Keratinocyte (primary cell): Measurements from ENCODE around the gene ZC3H6. TPM values are rescaled to one million over a fixed set of nuclear protein-coding genes. Genes with fewer than 3 reads are reported as not detected.

Source experiments
- DNase-seq: peaks from one replicate; pipeline ENCODE4 v3.0.0-alpha.2; 2011; ENCODE audit warnings: low read depth, missing footprints, low spot score
- FAIRE-seq: peaks from 2 replicates; lab custom pipeline; 2011; peaks lifted over from hg19 to GRCh38; lab: Jason Lieb, UNC
- H2AFZ ChIP-seq: 2 replicates; pipeline ENCODE4 v1.6.0; 2012; ENCODE audit warnings: low read length, control low read depth, inconsistent platforms; ENCODE audit not compliant: control insufficient read depth
- H3K27ac ChIP-seq: 2 replicates; pipeline ENCODE4 v1.5.1; 2011; ENCODE audit warnings: low read length; ENCODE audit not compliant: control insufficient read depth, insufficient read depth
- H3K27me3 ChIP-seq: 3 replicates; pipeline ENCODE4 v1.6.0; 2011; ENCODE audit warnings: low read length; ENCODE audit not compliant: control insufficient read depth, insufficient read depth; ENCODE audit errors: extremely low read depth
- H3K36me3 ChIP-seq, 2 experiments: 2 replicates in 1 of 2; 3 replicates in 1 of 2; pipeline ENCODE4 v1.5.1; 2011; ENCODE audit warnings: low read length in 2 of 2, mild to moderate bottlenecking in 1 of 2; ENCODE audit not compliant: control insufficient read depth in 2 of 2, insufficient read depth in 2 of 2; ENCODE audit errors: extremely low read depth in 1 of 2
- H3K4me1 ChIP-seq: 3 replicates; pipeline ENCODE4 v1.5.1; 2011; ENCODE audit warnings: low read length; ENCODE audit not compliant: control insufficient read depth, insufficient read depth; ENCODE audit errors: extremely low read depth
- H3K4me2 ChIP-seq: 3 replicates; pipeline ENCODE4 v1.6.0; 2011; ENCODE audit warnings: low read depth, low read length; ENCODE audit not compliant: control insufficient read depth, insufficient read depth; ENCODE audit errors: extremely low read depth
- H3K4me3 ChIP-seq, 3 experiments: fragments of 200-600 bp in 1 of 3; sonication (generic) in 1 of 3; 2 replicates in 2 of 3; 3 replicates in 1 of 3; pipeline ENCODE4 v1.5.1; 2011 to 2016; ENCODE audit warnings: low read length in 3 of 3, mild to moderate bottlenecking in 3 of 3, control low read depth in 2 of 3, inconsistent platforms in 1 of 3, low read depth in 1 of 3, mixed read lengths in 1 of 3, mixed run types in 1 of 3, moderate library complexity in 1 of 3; ENCODE audit not compliant: control insufficient read depth in 2 of 3, insufficient read depth in 2 of 3; ENCODE audit errors: extremely low read depth in 1 of 3
- H3K79me2 ChIP-seq: 2 replicates; pipeline ENCODE4 v1.6.0; 2012; ENCODE audit warnings: low read length; ENCODE audit not compliant: control insufficient read depth, insufficient read depth
- H3K9ac ChIP-seq: 3 replicates; pipeline ENCODE4 v1.6.0; 2011; ENCODE audit warnings: low read length; ENCODE audit not compliant: control insufficient read depth, insufficient read depth; ENCODE audit errors: extremely low read depth
- H3K9me1 ChIP-seq: 3 replicates; pipeline ENCODE4 v1.6.0; 2011; ENCODE audit warnings: low read length; ENCODE audit not compliant: control insufficient read depth, insufficient read depth; ENCODE audit errors: extremely low read depth
- H3K9me3 ChIP-seq: 2 replicates; pipeline ENCODE4 v1.5.1; 2012; ENCODE audit warnings: low read depth, low read length; ENCODE audit not compliant: control insufficient read depth
- H4K20me1 ChIP-seq: 3 replicates; pipeline ENCODE4 v1.6.0; 2011; ENCODE audit warnings: low read length; ENCODE audit not compliant: control insufficient read depth, insufficient read depth; ENCODE audit errors: extremely low read depth
- EZH2 ChIP-seq: IDR thresholded peaks from one replicate; pipeline ENCODE4 v1.6.1; 2012; ENCODE audit warnings: inconsistent platforms, mild to moderate bottlenecking, low read length, moderate library complexity
- dilution Hi-C: fragments of 300-500 bp; cut with MboI; formaldehyde crosslinking; loops from one replicate; pipeline ENCODE4 v1.7.0; 2020; ENCODE audit warnings: low sequenced_read_pairs; ENCODE audit not compliant: extremely low pct_ligation_motif_present
- polyA plus RNA-seq, 5 experiments: library from polyadenylated mRNA; depleted of rRNA in 3 of 5; stranded (reverse) in 3 of 5; stranded (forward) in 1 of 5; unstranded in 1 of 5; fragments of >200 nt; gene quantifications; 1 replicate in 1 of 5; 2 replicates in 3 of 5; 3 replicates in 1 of 5; pipeline versions ENCODE4 v1.2.1 to v1.2.3, GENCODE V29; 2011 to 2012; ENCODE audit warnings: missing spikeins in 2 of 5, low read depth in 1 of 5, low replicate concordance in 1 of 5
- TF ChIP-seq, protein P1 (sequence below), 3 experiments: IDR thresholded peaks in 1 of 3; conservative IDR thresholded peaks in 1 of 3; optimal IDR thresholded peaks in 1 of 3; 2 replicates in 2 of 3; 3 replicates in 1 of 3; pipeline versions ENCODE3 to v1.5.1; 2011; ENCODE audit warnings: low read length in 3 of 3, mild to moderate bottlenecking in 3 of 3, moderate library complexity in 2 of 3, control low read depth in 1 of 3, inconsistent platforms in 1 of 3; ENCODE audit not compliant: insufficient read depth in 2 of 3; ENCODE audit errors: extremely low read depth in 1 of 3

ZC3H6 gene
- polyA plus RNA-seq, 1 donor (not counting 4 experiments of a cell fraction or from before 2014, with no cell fraction given): 0.75 TPM

GRCh38 chr2:112332123-112332696, 56.8 kb downstream of the ZC3H6 start:
- H3K36me3 ChIP-seq: no peaks in the 10 kb centered on the region
- no peaks in the 10 kb centered on the region for H3K9me1 ChIP-seq
- no peak overlapping the region for H3K4me2 ChIP-seq
- H2AFZ ChIP-seq: no peak overlapping the region
- no peak overlapping the region for H3K4me3 ChIP-seq
- no peak overlapping the region for H3K27ac ChIP-seq
- H4K20me1 ChIP-seq: no peaks in the 10 kb centered on the region
- DNase-seq (no peak), FAIRE-seq (no peak)
- dilution Hi-C loops: no loop called here
- H3K79me2 ChIP-seq: no peaks in the 10 kb centered on the region
- no peak for TF ChIP-seq EZH2
- TF ChIP-seq, protein P1, sequence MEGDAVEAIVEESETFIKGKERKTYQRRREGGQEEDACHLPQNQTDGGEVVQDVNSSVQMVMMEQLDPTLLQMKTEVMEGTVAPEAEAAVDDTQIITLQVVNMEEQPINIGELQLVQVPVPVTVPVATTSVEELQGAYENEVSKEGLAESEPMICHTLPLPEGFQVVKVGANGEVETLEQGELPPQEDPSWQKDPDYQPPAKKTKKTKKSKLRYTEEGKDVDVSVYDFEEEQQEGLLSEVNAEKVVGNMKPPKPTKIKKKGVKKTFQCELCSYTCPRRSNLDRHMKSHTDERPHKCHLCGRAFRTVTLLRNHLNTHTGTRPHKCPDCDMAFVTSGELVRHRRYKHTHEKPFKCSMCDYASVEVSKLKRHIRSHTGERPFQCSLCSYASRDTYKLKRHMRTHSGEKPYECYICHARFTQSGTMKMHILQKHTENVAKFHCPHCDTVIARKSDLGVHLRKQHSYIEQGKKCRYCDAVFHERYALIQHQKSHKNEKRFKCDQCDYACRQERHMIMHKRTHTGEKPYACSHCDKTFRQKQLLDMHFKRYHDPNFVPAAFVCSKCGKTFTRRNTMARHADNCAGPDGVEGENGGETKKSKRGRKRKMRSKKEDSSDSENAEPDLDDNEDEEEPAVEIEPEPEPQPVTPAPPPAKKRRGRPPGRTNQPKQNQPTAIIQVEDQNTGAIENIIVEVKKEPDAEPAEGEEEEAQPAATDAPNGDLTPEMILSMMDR (optimal IDR thresholded peaks at IDR 0.05 in 1 of 3, IDR thresholded peaks at IDR 0.05 in 1 of 3, conservative IDR thresholded peaks at IDR 0.05 in 1 of 3; ENCODE audit: extremely low read depth in 1 of 3, insufficient read depth in 2 of 3, low read length in 3 of 3): no peak
- no peaks in the 10 kb centered on the region for H3K9me3 ChIP-seq
- no peaks in the 10 kb centered on the region for H3K4me1 ChIP-seq
- H3K27me3 ChIP-seq: no peaks in the 10 kb centered on the region
- H3K9ac ChIP-seq: no peak overlapping the region

- Histone ChIP-seq H3K79me2 (no peaks in the 10 kb centered on the region), H3K4me1 (peaks cover 8% of the 10 kb centered on the region), H3K36me3 (no peaks in the 10 kb centered on the region), H4K20me1 (no peaks in the 10 kb centered on the region), H3K4me3 (no peak overlapping the region), H3K9me1 (no peaks in the 10 kb centered on the region), H3K27me3 (no peaks in the 10 kb centered on the region), H3K4me2 (no peak overlapping the region), H3K9me3 (no peaks in the 10 kb centered on the region), H2AFZ (no peak overlapping the region), H3K9ac (no peak overlapping the region), H3K27ac (no peak overlapping the region)
- dilution Hi-C loops: no loop called here
- TF ChIP-seq, protein P1 (optimal IDR thresholded peaks at IDR 0.05 in 1 of 3, IDR thresholded peaks at IDR 0.05 in 1 of 3, conservative IDR thresholded peaks at IDR 0.05 in 1 of 3; ENCODE audit: extremely low read depth in 1 of 3, insufficient read depth in 2 of 3, low read length in 3 of 3): no peak
- TF ChIP-seq EZH2: no peak
- FAIRE-seq: no peak
- no peak for DNase-seq
Observed at GRCh38 chr2:112335600-112335999, 60.2 kb downstream of the ZC3H6 start.
